SIG-M5 (cell line): Measurements from ENCODE around the gene CDC45.

Experiments
- DNase-seq: peaks from one replicate; lab custom pipeline; 2025; lab: John Stamatoyannopoulos, UW

Gene CDC45

DNA sequence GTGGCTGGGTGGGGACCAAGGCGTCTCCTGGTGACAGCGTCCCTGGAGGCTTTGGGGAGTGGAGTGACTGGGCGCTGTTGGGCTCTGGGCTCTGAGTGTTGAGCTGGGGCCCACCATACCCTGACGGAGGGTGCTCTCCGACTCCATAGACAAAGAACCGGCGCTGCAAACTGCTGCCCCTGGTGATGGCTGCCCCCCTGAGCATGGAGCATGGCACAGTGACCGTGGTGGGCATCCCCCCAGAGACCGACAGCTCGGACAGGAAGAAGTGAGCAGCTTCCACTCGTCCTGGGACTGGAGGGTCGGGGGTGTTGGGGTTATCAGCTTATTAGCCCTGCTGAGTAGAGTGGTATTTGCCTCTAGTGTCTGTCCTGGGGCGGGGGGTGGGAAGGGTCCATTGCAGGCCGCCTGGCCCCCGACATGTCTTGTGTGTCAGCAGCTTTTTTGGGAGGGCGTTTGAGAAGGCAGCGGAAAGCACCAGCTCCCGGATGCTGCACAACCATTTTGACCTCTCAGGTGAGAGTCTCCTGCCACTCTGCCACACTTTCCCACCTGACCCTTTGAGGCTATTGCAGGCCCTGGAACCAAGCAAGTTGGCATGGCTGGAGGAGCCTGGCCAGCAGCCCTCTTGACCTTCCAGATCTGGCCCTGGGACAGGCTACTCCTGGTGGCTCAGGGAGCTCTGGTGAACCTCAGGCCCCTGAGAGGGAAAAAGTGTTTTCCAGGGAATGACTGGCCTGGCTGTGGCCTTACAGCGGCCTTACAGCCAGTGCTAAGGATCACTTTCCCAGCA lies 36.9 kb downstream of the CDC45 start:
- no peak for DNase-seq

DNA sequence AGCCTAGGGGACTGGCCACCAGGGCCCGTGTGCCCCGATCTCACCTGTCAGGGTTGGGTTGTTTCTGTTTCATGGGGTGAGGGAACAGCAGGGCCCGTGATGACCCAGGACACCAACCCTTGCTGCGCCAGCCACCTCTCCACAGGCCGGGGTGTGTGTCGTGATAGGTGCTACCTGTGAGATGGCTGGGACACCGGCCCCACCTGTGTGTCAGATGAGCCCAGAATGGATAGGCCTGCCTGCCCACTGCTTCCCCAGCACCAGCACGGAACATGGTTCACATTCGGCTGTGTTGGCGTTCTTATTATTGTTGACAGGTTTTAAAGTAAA lies 37.4 kb downstream of the CDC45 start:
- DNase-seq = no peak

DNA sequence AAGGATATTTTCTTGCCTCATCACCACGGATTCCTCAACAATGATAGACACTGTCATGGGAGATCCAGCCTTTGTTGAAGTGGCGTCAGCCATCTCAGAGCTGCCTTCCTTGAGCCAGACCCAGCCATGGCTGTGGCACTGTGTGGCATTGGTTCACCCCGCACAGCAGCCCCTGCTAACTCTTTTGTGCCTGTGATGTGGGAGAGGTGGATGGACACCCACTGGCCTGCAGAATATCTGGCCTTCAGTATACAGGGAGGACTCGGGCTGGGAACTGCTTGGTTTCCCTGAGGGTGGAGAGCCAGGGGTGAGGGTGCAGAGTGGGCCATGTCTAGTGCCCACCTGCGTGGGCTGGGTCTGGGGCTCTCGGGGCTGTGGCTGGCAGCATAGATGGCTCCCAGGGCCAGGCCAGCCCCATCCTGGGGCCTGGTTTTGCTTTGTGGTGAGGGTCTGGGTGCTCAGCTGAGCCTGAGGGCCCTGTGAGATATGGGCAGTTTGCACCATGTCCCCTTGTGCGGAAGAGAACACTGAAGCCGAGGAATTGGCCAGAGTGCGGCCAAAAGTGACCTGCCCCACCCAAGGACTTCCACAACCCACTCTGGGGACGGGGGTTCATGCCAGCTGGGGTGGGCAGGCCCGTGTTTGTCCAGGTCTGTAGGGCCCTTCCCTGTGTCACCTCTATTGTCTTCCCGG lies 38.3 kb downstream of the CDC45 start:
- DNase-seq = no peak

DNA sequence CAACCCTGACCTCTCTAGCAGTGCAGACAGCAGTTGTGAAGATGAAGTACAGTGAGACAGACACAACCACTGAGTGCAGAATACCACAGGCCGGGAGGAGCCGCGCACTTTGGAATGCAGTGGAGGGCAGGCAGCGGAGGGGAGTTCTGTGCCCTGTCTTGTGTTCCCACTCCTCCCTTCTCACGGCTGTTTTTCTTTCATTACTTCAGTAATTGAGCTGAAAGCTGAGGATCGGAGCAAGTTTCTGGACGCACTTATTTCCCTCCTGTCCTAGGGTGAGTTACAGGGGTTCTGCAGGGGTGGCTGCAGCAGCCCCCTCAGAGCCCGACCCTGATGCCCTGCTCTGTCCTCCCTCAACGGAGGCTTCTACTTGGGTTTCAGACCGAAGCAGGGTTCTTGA lies 38.9 kb downstream of the CDC45 start:
- no peak for DNase-seq

DNA sequence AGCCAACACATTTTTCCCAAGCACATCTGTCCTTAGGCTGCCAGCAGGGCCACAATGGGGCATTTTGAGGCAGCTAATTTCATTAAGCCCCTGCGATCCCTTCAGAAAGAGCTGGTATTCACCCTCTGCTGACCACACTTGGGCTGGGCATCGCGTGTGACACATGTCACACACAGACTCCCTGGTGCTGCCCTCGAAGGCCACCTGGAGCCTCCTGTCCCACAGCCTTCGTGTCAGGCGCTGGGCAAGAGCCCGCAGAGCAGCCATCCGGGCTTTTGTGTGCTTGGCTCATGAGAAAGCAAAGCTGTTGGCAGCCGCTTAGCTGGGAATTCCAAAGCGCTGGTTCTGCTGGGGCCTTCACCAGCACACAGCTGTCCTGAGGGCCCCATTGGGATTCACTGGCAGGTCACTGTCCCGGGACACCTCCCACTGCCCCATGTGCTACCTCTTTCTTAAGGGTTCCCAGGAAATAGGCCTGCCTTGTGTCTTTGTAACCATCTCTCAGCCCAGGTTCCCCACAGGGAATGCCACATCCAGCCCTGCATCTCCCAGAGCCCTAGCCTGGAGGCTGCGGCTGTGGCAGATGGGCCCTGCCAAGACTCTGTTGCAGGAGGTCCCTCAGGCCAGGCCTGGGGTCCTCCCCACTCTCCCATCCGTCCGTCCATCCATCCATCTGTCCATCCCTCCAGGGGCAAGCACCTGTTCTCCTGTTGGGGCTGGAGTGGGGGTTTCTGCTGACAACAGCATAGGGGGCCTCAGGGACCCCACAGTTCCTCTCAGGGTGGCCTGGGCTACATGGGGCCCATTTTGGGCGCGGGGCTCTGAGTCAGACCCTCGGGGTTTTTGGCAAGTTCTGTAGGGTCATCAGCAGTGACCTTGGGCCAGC lies 39.6 kb downstream of the CDC45 start:
- DNase-seq = no peak

DNA sequence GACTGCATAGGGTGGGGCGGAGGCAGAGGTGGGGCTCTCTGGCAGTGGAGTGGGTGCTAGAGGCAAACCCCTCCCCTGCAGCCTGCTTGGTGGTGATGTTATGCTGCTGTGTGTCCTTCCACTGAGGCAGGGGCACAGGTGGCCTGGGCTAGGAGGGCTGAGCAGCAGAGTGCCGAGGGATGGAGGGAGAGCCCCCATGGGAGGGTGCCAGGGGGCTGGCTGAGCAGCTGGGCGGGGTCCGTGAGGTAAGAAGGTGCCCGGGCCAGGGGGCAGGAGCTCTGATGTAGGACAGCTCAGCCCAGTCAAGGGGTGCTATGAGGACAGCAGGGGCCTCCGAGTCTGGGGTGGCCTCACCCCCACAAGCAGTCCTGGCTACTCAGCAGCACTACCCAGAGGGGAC lies 40.3 kb downstream of the CDC45 start:
- no peak for DNase-seq

DNA sequence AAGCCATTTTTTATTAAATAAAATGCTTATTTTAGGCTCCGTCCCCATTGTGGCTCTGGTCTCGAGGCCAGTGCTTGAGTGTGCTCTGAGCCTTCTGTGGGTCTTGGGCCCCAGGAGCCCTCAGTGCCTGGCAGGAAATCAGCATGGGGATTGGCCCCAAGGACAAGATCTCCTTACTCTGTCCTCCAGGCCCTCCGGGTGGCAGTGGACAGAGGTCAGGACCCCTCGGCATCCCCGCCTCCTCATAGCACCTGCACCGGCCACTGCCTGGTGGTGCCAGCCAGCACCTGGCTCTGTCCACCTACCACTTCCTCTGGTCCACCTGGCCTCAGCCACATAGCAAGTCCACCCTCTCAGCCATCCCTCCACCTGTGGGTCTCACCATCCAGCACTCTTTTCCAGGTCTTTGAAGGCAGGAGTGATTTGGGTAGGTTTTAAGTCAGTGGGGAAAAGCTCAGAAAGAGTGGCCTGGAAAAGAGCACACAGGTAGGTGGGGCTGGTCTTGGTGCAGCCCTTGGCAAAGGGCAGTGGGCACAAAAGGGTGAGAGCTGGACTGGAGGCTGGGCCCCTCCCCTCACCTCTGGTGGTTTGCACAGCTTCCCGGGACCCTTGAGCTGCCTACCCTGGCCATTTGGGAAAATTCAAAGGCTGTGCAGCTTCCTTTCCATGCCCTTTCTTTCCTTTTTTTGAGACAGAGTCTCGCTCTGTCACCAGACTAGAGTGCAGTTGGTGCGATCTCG lies 41.0 kb downstream of the CDC45 start:
- DNase-seq = no peak

DNA sequence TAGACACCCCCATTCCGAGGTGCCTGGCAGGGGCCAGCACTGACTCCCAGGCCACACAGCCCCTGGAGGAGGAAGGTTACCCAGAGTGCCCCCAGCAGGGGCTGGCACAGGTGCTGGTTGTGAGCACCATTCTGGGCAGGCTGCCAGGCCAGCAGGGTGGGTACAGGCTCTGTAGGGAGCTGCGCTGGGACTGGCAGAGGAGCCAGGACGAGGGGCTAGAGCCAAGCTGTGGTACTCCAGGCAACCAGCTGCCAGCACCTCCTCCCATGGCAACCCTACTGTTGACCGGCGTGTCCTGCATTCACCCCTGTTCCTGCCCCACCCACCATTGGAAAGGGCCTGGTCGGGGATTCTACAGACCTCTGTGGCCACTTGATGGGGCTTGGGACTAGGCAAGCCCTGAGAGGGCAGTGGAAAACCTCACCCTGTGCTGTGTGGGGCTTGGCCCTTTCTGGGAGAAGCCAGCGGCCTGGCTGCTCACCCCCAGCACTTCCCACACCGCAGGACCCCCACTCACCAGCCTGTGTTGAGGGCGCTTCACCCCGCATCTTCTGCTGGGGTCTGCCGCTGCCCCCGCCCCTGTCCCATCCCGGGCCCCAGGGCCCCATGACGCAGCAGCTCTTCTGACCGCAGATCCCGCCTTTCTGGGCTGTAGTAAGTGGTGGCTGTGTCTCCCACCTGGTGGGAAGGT lies 42.6 kb downstream of the CDC45 start:
- DNase-seq = no peak

DNA sequence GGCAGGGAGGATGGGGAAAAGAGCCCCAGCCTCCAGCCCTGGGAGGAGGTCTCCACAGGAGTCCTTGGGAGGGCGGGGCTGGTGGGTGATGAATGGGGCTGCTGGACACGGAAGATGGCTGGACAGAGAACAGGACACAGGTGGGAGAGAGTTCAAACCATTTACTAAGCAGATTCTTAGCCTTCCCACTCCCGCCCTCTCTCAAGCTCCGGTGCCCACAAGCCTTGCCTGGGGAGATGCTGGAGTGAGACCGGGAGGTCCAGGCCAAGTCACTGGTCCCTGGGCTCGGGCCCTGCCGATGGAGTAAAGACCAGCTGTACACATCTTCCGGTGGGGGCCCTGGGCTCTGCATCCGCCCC lies 43.1 kb downstream of the CDC45 start:
- no peak for DNase-seq

DNA sequence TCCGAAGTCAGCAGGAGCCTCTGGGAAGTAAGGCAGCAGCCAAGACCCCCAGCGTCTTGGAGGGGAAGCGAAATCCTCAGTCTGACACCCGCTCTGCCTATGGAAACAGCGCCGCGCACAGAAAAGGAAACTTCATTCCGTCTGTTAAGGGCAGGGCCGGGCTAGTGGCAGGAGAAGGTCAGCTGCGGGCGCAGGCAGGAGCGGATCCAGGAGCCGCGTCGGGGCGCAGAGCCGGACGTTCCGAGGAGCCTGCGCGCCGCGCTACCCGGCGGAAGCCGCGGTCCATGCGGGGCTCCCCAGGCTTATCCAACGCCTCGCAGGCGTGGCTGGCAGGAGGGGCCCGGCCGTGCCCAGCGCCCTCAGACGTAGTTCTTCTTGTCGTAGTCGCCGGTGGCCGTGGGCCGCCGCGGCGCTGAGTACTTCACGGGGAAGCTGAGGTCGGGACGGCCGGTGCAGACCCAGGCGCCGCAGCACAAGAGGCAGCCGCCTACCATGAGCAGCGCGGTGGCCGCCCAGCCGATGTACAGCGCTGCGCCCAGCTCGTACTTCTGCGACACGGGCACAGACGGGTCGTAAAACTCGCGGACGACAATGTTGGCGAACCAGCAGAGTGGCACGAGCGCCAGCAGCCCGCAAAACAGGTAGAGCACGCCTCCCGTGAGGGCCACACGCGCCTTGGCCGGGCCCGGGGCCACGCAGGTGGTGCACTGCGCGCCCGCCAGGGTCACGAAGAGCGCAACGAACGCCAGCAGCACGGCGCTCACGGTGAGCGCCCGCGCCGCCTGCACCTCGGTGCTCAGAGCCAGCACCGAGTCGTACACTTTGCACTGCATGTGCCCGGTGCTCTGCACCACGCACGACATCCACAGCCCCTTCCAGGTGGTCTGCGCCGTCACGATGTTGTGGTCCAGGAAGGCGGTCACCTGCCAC lies 43.8 kb downstream of the CDC45 start:
- no peak for DNase-seq

DNA sequence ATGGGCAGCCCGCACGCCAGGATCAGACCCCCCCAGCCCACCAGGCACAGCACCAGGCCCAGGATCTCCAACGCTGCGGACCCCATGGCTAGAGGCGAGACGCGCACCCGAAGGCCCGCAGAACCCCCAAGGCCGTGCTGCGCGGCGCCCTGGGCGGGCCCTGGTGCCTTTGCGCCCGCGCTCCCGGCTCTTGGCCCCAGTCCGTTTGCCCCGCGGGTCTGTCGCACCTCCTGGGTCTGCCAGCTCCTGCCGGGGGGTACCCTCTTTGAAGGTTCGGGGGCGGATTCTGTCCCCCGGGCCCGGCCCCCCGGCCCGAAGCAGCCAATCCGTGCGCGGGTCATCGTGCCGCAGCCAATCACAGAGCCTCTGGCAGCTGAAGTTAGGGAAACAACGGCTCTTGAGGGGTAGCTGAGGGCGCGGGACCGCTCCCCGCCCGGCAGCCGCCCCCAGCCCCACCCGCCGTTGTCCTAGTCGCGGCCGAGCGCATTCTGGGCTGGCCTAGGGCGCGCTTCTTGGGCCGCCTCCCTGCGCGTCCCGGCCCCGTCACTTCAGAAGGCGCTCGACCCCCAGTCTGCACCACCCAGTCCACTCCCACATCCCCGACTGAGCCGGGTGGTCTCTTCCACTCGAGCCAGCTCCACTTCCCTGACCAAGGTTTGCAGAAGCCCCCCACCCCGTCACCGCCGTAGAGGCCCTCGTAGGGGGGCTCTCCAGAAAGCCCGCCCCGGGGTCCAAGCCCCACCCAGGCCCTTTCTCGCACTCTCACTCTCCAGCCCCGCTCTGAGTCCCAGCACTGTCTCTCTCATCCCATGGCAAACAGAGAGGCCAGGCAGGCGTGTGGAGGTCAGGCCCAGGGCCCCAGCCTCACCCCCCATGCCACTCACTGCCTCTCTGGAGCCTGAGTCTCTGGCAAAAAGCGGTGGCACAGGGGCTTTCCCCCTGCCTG lies 44.7 kb downstream of the CDC45 start, which contains the start of gene CLDN5:
Gene CLDN5 (minus strand): TSS at position 241 of the 946 bp plus-strand sequence. CDS start 155 bp downstream, at position 86.
- no peak for DNase-seq

DNA sequence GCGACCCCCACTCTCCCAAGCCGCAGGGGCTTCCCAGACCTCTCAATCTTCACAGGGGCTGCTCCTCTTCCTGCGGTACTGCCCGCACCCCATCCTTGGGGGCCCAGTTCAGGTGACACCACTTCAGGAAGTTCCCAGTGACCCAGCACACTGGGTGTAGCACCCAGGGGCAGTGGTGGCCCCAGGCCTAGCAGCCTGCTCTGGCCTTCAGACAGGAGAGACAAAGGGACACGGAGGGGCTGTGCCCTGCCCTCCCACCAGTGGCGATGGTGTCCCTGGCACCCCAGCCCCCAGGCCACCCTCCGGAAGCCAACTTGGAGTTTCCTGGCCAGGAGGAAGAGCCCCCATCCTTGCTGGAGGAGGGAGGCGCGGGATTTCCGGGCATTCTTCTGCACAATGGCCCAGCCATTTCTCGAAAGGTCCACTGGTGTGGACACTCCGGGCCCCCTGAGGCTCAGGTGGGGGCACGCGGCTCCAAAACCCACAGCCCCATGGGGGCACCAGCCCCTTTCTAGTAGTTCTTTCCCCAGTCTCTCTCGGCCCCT lies 45.5 kb downstream of the CDC45 start:
- no peak for DNase-seq

DNA sequence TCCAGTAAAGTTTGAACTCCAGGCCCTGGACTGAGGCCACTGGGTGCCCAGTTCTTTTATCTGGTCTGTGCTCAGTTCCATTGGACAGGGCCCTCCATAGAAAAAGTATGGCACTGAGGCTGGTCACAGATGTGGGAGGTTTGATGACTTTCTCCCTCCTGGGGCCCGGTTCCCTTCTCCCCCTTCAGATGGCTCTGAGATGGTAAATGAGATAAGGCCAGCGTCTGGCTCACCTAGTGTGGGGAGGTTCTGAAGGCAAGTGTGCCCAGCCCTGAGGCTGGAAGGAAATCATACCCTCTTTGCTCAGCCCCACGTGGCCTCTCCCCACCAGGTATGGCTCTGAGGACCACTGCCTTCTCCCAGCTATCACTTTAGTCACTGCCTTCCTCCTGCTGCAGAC lies 45.9 kb downstream of the CDC45 start:
- no peak for DNase-seq

DNA sequence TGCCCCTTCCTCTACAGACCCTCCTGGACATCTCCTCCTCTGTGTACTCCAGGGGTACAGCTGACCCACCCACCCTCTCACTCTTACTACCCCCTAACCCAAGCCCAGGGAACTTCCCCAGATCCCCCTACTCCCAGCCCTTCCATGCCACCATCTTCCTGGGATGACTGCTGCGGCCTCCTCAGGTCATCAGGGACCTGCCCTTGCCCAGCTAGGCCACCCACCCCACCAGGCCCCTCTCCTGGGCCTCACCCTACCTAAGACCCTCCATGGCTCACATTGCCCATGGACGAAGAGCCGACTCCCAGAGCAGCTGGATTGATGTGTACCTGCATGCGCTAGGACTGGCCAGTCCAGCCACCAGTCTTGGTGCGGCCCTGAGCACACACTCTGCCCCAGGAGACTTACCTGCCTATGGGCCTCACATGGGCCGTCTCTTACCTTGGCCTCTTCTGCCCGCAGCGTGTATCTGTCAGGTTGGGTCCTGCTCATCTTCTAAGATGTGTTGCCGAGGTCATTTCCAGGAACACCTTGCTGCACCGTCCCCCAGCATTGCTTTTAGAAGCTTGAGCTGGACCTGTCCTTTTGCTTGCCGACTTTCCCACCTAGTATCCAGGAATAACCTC lies 46.5 kb downstream of the CDC45 start:
- DNase-seq = no peak

DNA sequence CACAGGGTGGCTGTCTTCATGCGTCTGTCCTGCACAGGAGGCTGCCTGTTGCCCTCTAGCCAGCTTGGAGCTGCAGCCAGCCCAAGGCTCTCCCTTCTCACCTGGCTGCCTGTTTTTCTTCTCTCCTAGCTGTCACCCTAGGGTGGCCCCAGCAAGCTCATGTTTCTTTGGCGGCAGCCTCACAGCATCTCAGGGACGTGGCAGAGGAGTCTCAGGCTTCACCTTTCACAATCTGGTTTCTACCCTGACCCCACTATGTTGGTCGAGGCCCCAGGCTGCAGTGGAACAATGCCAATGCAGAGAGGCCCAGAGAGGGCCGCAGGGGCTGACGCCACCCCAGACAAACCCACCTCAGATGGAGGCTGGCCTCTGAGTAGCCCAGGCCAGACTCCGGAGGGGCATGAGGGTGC lies 47.0 kb downstream of the CDC45 start:
- no peak for DNase-seq

DNA sequence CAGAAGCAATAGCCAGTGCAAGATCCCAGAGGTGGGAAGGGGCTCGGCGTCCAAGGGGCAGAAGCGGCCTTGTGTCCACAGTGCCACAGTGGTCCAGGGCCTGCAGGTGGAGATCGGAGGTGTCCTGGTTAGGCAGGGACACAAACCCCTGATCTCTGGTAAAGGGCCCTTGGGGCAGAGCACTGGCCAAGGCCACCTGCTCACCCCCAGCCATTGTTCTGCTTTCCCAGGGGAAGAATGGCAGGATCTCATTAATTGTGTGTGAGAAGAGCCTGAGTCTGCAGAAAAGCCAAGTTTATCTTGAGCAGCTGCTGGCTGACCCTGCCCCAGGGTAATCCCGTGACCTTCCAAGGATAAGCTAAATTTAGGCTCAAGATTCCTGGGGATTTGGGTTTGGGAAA lies 47.6 kb downstream of the CDC45 start:
- no peak for DNase-seq

DNA sequence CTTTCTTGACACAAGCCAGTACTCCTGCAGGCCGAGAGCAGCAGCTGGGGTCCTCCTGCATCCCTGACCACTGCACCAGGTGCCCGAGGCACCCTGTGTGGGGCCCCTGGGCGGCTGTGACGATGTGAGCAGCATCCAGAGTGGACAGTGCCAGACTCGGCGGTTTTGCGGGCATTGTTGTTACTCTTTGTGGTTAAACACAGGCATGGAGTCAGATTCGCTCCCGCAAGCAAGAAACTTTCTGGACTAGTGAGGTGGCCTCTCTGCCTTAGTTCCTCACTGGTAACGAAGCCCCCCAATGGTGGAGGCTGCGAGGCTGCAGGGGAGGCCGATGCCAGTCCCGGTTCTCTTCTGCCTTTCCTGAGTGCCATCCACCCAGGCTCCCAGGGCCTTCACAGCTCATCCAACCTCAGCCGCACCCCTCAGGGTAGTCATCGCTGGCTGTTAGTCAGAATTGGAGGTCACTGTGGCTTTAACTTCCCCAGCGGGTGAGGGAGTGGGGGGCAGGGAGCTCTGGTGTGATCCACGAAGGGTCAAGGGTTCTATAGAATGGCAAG lies 48.2 kb downstream of the CDC45 start:
- no peak for DNase-seq

DNA sequence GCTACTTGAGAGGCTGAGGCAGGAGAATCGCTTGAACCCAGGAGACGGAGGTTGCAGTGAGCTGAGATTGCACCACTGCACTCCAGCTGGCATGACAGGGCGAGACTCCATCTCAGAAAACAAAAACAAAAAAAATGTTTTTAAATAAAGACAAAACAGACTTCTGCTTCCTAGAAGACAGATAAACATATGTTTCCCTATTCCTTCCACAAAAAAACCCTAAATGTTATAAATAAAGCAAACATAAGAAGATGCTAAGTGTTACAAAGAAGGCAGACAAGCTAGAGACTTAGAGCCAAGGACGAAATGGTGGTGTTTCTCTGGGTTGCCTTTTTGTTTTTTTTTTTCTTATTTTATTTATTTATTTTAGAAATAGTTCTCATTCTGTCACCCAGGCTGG lies 50.1 kb downstream of the CDC45 start:
- DNase-seq = no peak
